ENCODE measurements around the gene TTC12. TPM values are rescaled to one million over a fixed set of nuclear protein-coding genes. Genes with fewer than 3 reads are reported as not detected.

The TTC12 gene
- total and polyA plus RNA-seq, 2 of the 8 experiments (the other 6 are each of a cell fraction or from before 2014, with no cell fraction given) = 4.7 to 9.0 TPM

- Histone ChIP-seq H3K27ac (ENCODE audit: low read depth, low read length) (no peak overlapping the region), H3K56ac (replicated peaks; ENCODE audit: insufficient read length, low read depth, low read length) (no peak overlapping the region), H3K23me2 (ENCODE audit: low read depth, low read length) (no peaks in the 10 kb centered on the region), H2BK120ac (replicated peaks; ENCODE audit: low read depth, low read length) (no peak overlapping the region), H3K18ac (ENCODE audit: extremely low read depth, low read length) (no peak overlapping the region), H3K79me2 (ENCODE audit: control insufficient read depth in 1 of 2, insufficient read depth in 2 of 2, low read length in 2 of 2) (no peaks in the 10 kb centered on the region), H4K8ac (ENCODE audit: extremely low read depth, insufficient read depth, low read length) (no peak overlapping the region), H3K9me3 (ENCODE audit: insufficient read depth in 2 of 2, low read depth in 1 of 2, low read length in 1 of 2) (no peaks in the 10 kb centered on the region), H3K14ac (ENCODE audit: insufficient read length) (no peak overlapping the region), H4K91ac (replicated peaks; ENCODE audit: insufficient read length, low read length) (no peak overlapping the region), H2BK5ac (ENCODE audit: low read depth, low read length) (no peak overlapping the region), H3K4me1 (replicated peaks in 1 of 4; ENCODE audit: control insufficient read depth in 3 of 4, insufficient read depth in 4 of 4, low read length in 3 of 4) (peaks cover 0 to 3% (median 0%) of the 10 kb centered on the region in 4 experiments; a peak in 1 of 7 replicates), H4K20me1 (replicated peaks in 1 of 2; ENCODE audit: control insufficient read depth in 1 of 2, insufficient read depth in 2 of 2, low read length in 2 of 2) (no peaks in the 10 kb centered on the region), H4K5ac (ENCODE audit: insufficient read length, low read depth, low read length) (no peak overlapping the region), H3K9ac (replicated peaks in 1 of 4; ENCODE audit: extremely low read depth in 1 of 4, low read depth in 3 of 4, low read length in 3 of 4) (no peak overlapping the region), H3K4me2 (ENCODE audit: insufficient read depth in 1 of 2, low read depth in 2 of 2, low read length in 2 of 2) (no peak overlapping the region), H2AFZ (ENCODE audit: low read length) (no peak overlapping the region), H3K23ac (ENCODE audit: insufficient read length) (no peak overlapping the region), H2BK15ac (ENCODE audit: low read length) (no peak overlapping the region), H3K27me3 (replicated peaks in 1 of 4; ENCODE audit: control insufficient read depth in 3 of 4, extremely low read depth in 1 of 4, insufficient read depth in 3 of 4, low read length in 3 of 4) (no peaks in the 10 kb centered on the region), H3K4me3 (ENCODE audit: extremely low read depth in 1 of 4, insufficient read depth in 2 of 4, low read depth in 3 of 4, low read length in 4 of 4) (no peak overlapping the region), H2BK20ac (ENCODE audit: low read length) (no peak overlapping the region), H2AK5ac (ENCODE audit: low read depth, low read length) (no peak overlapping the region), H2BK12ac (ENCODE audit: low read depth, low read length) (no peak overlapping the region), H3K79me1 (ENCODE audit: low read depth, low read length) (no peaks in the 10 kb centered on the region), H3K36me3 (ENCODE audit: control insufficient read depth in 2 of 4, insufficient read depth in 4 of 4, low read length in 3 of 4) (no peaks in the 10 kb centered on the region), H3K4ac (replicated peaks; ENCODE audit: insufficient read length, low read depth, low read length) (no peak overlapping the region)
- WGBS, 2 experiments (ENCODE audit: extremely low coverage in 1 of 2, insufficient coverage in 1 of 2, insufficient read length in 1 of 2, insufficient replicate concordance in 2 of 2, low coverage in 1 of 2, low lambda C conversion rate in 2 of 2, missing lambda C conversion rate in 1 of 2) = 89% methylated on average over 5 of the region's 5 CpGs; no CpG with 5 or more reads in 1 of the 2 experiments
- DNase-seq (ENCODE audit: low read depth in 1 of 2, low spot score in 2 of 2) = no peak
- TF ChIP-seq CHD1 (IDR thresholded peaks at IDR 0.05; ENCODE audit: low read depth, low read length) = no peak
- ChIA-PET POLR2A (ENCODE audit: partially characterized antibody) (no interaction called here), CTCF (ENCODE audit: partially characterized antibody) (interaction anchor here (1.4 to 1.5 kb wide), 2 partner anchors 21 to 699 kb away, joined by 3 read pairs; no protein-coding TSS in a partner anchor)
- FAIRE-seq = no peak
Observed at GRCh38 chr11:113269636-113270035, 44.7 kb upstream of the TTC12 start.
